Mesendoderm (in vitro differentiated cells): ENCODE data around the gene FAM199X.
"Not testable (repeated sequence)": the region's sequence is repeated elsewhere in the genome, so short reads cannot be mapped to it uniquely, and the experiment has no call there.

Experiments used
- DNase-seq: peaks from one replicate; pipeline ENCODE4 v3.0.0; 2013
- H2AK5ac ChIP-seq: 2 replicates; pipeline ENCODE4 v1.6.1; 2013; ENCODE audit warnings: low read length, inconsistent platforms
- H2BK120ac ChIP-seq: 2 replicates; pipeline ENCODE4 v1.6.1; 2013; ENCODE audit warnings: low read depth, mild to moderate bottlenecking, low read length, moderate library complexity, mixed read lengths
- H2BK15ac ChIP-seq: replicated peaks from 2 replicates; pipeline ENCODE4 v1.6.1; 2013; ENCODE audit warnings: low read depth, mild to moderate bottlenecking, moderate library complexity
- H2BK5ac ChIP-seq: 2 replicates; pipeline ENCODE4 v1.6.1; 2013; ENCODE audit warnings: low read length, inconsistent platforms
- H3K18ac ChIP-seq: 2 replicates; pipeline ENCODE4 v1.6.1; 2013; ENCODE audit warnings: mild to moderate bottlenecking, low read length, mixed read lengths
- H3K23ac ChIP-seq: one replicate; pipeline ENCODE4 v1.6.1; 2013; ENCODE audit warnings: low read length
- H3K27ac ChIP-seq: 2 replicates; pipeline ENCODE4 v1.5.1; 2013; ENCODE audit warnings: low read depth, mild to moderate bottlenecking, inconsistent platforms, low read length, moderate library complexity
- H3K27me3 ChIP-seq: 2 replicates; pipeline ENCODE4 v1.6.1; 2013; ENCODE audit warnings: low read length, control low read depth, mild to moderate bottlenecking, inconsistent platforms; ENCODE audit not compliant: insufficient read depth, poor library complexity
- H3K36me3 ChIP-seq: 2 replicates; pipeline ENCODE4 v1.6.1; 2013; ENCODE audit warnings: low read length, inconsistent platforms; ENCODE audit not compliant: control insufficient read depth, insufficient read depth
- H3K4ac ChIP-seq: one replicate; pipeline ENCODE4 v1.6.1; 2013; ENCODE audit warnings: low read depth, mild to moderate bottlenecking, low read length, moderate library complexity
- H3K4me1 ChIP-seq: 2 replicates; pipeline ENCODE4 v1.6.1; 2013; ENCODE audit warnings: low read depth, low read length, inconsistent platforms; ENCODE audit not compliant: control insufficient read depth
- H3K4me2 ChIP-seq: 2 replicates; pipeline ENCODE4 v1.6.1; 2013; ENCODE audit warnings: low read length
- H3K4me3 ChIP-seq: 2 replicates; pipeline ENCODE4 v1.5.1; 2013; ENCODE audit warnings: mild to moderate bottlenecking, low read length
- H3K56ac ChIP-seq: one replicate; pipeline ENCODE4 v1.6.1; 2013; ENCODE audit warnings: low read length
- H3K79me1 ChIP-seq: 2 replicates; pipeline ENCODE4 v1.6.1; 2013; ENCODE audit warnings: low read length, inconsistent platforms
- H3K79me2 ChIP-seq: 2 replicates; pipeline ENCODE4 v1.6.1; 2013; ENCODE audit warnings: mild to moderate bottlenecking, low read length; ENCODE audit not compliant: control insufficient read depth, insufficient read depth
- H3K9ac ChIP-seq: 2 replicates; pipeline ENCODE4 v1.6.1; 2013; ENCODE audit warnings: low read length, inconsistent platforms
- H4K5ac ChIP-seq: one replicate; pipeline ENCODE4 v1.6.1; 2013; ENCODE audit warnings: low read length
- H4K8ac ChIP-seq: one replicate; pipeline ENCODE4 v1.6.1; 2013; ENCODE audit warnings: low read depth, mild to moderate bottlenecking, control low read depth, low read length, moderate library complexity
- WGBS: extraction: QIAGEN DNeasy Blood & Tissue Kit; methylation state at CpG from one replicate; pipeline ENCODE4 v1.1.7; 2013; ENCODE audit warnings: low lambda C conversion rate, missing lambda C conversion rate; ENCODE audit not compliant: insufficient coverage; ENCODE audit errors: extremely low coverage; 5-methylcytosine and 5-hydroxymethylcytosine counted together

FAM199X gene

GRCh38 chrX:104195013-104195412 lies 28.8 kb downstream of the FAM199X start:
- Histone ChIP-seq H3K79me2 (no peaks in the 10 kb centered on the region), H3K4me2 (no peak overlapping the region), H3K4ac (no peak overlapping the region), H3K4me3 (no peak overlapping the region), H4K5ac (no peak overlapping the region), H2BK5ac (no peak overlapping the region), H3K9ac (no peak overlapping the region), H2BK15ac (no peak overlapping the region), H3K4me1 (no peaks in the 10 kb centered on the region), H3K36me3 (no peaks in the 10 kb centered on the region), H3K18ac (no peak overlapping the region), H3K56ac (no peak overlapping the region), H3K27ac (no peak overlapping the region), H3K27me3 (no peaks in the 10 kb centered on the region), H3K79me1 (no peaks in the 10 kb centered on the region), H2AK5ac (no peak overlapping the region), H2BK120ac (no peak overlapping the region), H3K23ac (no peak overlapping the region), H4K8ac (no peak overlapping the region)
- WGBS: no CpG with 5 or more reads among the region's 1 CpG
- DNase-seq: no peak

GRCh38 chrX:104195489-104196084 lies 29.3 kb downstream of the FAM199X start:
- Histone ChIP-seq H3K4ac (no peak overlapping the region), H3K4me2 (no peak overlapping the region), H4K8ac (no peak overlapping the region), H2BK15ac (no peak overlapping the region), H3K4me1 (no peaks in the 10 kb centered on the region), H3K36me3 (no peaks in the 10 kb centered on the region), H3K18ac (no peak overlapping the region), H3K4me3 (no peak overlapping the region), H3K56ac (no peak overlapping the region), H3K27me3 (no peaks in the 10 kb centered on the region), H3K9ac (no peak overlapping the region), H3K79me1 (no peaks in the 10 kb centered on the region), H2BK5ac (no peak overlapping the region), H2BK120ac (no peak overlapping the region), H3K79me2 (no peaks in the 10 kb centered on the region), H4K5ac (no peak overlapping the region), H3K23ac (no peak overlapping the region), H2AK5ac (no peak overlapping the region), H3K27ac (no peak overlapping the region)
- DNase-seq: peak; percentile 16
- no CpG with 5 or more reads among the region's 1 CpG for WGBS

- Histone ChIP-seq H2BK120ac (no peak overlapping the region), H3K27ac (no peak overlapping the region), H3K36me3 (no peaks in the 10 kb centered on the region), H2BK15ac (no peak overlapping the region), H3K79me1 (no peaks in the 10 kb centered on the region), H3K4me1 (no peaks in the 10 kb centered on the region), H4K5ac (no peak overlapping the region), H2BK5ac (no peak overlapping the region), H3K56ac (no peak overlapping the region), H3K4ac (no peak overlapping the region), H3K23ac (no peak overlapping the region), H3K18ac (no peak overlapping the region), H3K4me3 (no peak overlapping the region), H4K8ac (no peak overlapping the region), H2AK5ac (no peak overlapping the region), H3K4me2 (no peak overlapping the region), H3K27me3 (no peaks in the 10 kb centered on the region), H3K79me2 (no peaks in the 10 kb centered on the region), H3K9ac (no peak overlapping the region)
- no CpG with 5 or more reads among the region's 5 CpGs for WGBS
- DNase-seq: no peak
Measured at GRCh38 chrX:104205548-104205947, 39.3 kb downstream of the FAM199X start.

GRCh38 chrX:104211187-104211586 lies 44.9 kb downstream of the FAM199X start:
- no peak overlapping the region for H2BK5ac ChIP-seq

GRCh38 chrX:104230060-104230459 lies 63.8 kb downstream of the FAM199X start:
- H3K27ac ChIP-seq, H4K8ac ChIP-seq, H3K56ac ChIP-seq, H2AK5ac ChIP-seq, H4K5ac ChIP-seq, H3K23ac ChIP-seq, H3K36me3 ChIP-seq, H3K18ac ChIP-seq, H2BK5ac ChIP-seq, H3K79me2 ChIP-seq, H3K4me1 ChIP-seq, H2BK15ac ChIP-seq, H3K4me3 ChIP-seq, H3K9ac ChIP-seq, H3K4ac ChIP-seq, H2BK120ac ChIP-seq, H3K79me1 ChIP-seq, DNase-seq, H3K27me3 ChIP-seq, H3K4me2 ChIP-seq: not testable (repeated sequence)
- no CpG with 5 or more reads among the region's 10 CpGs for WGBS

More at GRCh38 chrX:104211187-104211586, 44.9 kb downstream of the FAM199X start:
- Histone ChIP-seq H3K9ac (no peak overlapping the region), H3K4me1 (no peaks in the 10 kb centered on the region), H3K79me2 (no peaks in the 10 kb centered on the region), H2BK120ac (no peak overlapping the region), H2AK5ac (no peak overlapping the region), H4K5ac (no peak overlapping the region), H3K23ac (no peak overlapping the region), H3K56ac (no peak overlapping the region), H3K4me3 (no peak overlapping the region), H3K18ac (no peak overlapping the region), H3K4ac (no peak overlapping the region), H3K4me2 (no peak overlapping the region), H3K27ac (no peak overlapping the region), H2BK15ac (no peak overlapping the region), H4K8ac (no peak overlapping the region), H3K27me3 (no peaks in the 10 kb centered on the region), H3K79me1 (no peaks in the 10 kb centered on the region), H3K36me3 (no peaks in the 10 kb centered on the region)
- DNase-seq: no peak
- no CpG with 5 or more reads among the region's 5 CpGs for WGBS
